Fibroblast of skin of scalp (primary cell): ENCODE measurements around the gene ACYP2.

Experiments
- DNase-seq: peaks from one replicate; pipeline ENCODE4 v3.0.0-alpha.2; 2013

Gene ACYP2

DNA sequence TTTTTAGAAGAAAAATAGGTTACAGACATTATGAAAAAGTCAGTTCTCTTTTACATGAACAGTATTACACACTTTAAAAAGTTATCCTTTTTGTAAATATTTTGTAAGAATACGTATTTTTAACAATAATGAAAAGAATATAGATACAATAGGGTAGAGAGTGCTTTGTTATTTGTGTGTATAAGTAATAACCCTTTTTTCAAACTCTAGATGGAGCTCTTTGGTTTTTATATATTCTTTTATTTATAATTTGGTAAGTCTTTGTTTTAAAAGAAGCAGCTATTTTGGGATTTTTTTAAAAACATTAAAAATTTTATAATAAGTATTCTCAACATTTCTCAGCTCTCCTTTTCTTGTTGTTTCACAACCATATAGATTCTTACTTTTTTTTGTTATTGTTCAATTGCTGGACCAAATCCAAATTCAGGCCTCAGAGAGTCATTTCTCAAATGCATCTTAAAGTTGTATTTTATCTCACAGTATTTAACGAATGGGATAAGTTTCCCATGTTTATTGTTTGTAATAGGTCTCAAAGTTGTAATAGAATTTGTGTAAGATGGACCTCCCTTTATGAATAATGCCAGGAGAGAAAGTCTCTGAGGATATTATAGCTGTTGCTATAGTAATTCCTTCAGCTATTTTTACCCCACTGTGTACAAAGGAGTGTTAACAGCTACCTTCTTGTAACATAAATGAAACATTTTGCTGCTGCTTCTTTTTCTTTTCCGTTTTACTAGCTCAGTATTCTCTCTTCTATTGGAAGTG is 46.4 kb downstream of the ACYP2 start:
- peak; percentile 6 for DNase-seq

DNA sequence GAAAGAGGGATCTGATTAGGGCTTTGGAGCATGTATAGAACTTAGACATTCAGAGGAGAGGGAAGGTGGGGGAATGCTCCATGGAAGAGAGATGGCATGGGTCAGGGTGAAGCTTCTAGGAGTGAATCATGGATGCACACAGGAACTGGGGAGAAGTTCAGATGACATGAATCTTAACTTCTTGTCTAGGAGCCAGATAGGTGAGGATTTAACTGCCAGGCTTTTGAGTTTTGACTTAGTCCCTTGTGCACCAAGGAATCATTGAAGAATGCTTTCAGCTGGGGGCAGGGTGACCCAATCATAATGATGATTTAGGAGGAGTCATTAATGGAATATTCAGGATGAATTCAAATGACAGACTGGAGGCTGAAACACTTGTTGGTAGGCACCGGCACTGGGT is 48.7 kb downstream of the ACYP2 start:
- DNase-seq, result no peak

DNA sequence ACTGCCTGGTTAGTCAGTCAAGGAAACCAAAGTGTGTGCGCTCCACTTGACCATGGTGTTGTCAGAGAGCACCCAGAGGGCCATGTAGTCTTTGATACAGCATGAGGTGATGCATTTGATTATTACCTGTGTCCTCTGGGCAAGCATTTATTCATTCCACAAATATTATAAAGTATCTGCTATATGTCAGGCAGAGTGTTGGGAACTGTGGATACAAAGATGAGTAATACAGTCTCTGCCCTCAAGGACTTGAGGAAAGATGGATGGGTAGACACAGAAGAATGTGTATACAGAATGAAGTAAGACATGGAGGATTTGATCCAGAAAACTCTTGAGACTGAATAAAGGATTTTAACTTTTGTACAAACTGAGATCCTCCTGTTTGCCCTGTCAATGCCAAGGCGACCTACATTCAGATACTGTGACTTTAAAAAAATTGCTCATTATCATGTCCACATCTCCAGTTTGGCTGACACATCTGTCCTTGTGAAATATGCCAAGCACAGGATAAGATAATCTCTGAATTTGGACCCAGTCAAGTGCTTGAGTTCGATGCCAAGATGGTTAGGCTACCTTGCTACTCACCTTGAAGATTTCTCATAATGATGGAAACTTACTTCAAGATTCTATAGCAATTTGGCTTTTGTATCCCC is 50.8 kb downstream of the ACYP2 start:
- no peak for DNase-seq

DNA sequence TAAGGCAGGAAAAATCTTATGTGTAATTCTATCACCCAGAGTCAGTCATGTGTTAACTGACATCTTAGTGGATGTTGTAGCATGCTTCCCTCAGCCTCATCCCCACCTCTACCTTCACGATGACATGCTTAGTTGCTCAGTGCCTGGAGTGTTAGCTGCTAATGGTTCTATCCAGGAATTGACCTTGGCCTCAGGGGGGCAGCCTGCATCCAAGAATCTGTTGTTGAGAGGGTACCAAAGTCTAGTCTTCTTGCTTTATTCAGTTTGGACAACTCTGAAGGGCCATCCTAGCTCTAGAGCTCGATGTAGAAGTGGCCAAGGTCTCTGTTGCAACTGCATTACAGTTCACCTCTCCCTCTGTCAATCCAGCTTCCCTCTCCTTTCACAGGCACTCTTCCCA is 61.2 kb downstream of the ACYP2 start:
- DNase-seq, result peak; percentile 73

DNA sequence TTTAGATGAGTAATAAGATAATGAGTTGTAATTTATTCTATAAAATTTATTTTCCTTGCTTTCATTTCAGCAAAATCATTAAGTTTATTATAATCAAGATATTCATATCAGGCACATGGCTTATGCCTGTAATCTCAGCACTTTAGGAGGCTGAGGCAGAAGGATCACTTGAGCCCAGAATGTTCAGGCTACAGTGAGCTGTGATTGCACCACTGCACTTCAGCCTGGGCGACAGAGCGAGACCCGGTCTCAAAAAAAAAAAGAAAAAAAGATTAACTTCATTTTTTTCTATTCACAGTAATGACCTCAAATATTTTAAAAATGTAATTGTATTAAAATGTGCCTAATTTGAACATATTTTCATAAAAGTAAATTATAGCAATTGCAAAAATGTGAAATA is 67.9 kb downstream of the ACYP2 start:
- DNase-seq, result no peak

DNA sequence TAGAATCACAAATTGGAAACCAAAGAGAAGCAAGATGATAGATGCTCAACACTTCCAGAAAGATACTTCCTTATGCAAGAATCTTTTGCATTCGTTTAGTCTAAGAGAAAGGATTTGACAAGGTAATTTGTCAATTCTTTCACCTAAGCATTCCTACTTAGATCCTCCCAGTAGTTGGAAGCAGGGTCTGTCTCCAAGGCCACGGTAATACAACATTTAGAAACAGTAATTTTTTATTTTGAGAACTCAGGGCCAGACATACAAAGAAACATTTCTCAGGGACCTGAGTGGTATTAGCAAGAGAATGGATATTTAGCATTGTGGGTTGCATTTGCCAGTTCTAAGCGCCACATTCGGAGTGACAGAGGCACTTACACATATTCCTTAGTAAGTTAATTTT is 68.6 kb downstream of the ACYP2 start:
- DNase-seq, result no peak

DNA sequence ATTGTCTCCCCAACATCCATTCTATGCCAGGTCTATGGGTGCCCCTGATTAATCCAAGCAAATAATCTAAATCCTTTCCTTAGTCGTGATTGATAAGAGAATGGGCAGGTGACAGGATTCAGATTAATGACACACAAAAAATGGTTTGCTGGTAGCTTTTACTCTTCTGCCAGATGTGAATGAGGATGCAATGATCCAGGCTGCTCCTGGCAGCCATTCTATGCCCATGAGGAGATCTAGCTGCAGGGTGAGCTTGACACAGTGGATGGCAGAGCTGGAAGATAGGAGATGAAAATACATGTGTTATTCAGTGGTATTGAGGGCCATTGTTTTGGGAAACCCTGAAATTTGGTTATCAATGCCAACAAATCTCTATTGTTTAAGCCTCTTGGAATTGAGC is 69.7 kb downstream of the ACYP2 start:
- DNase-seq, result no peak

DNA sequence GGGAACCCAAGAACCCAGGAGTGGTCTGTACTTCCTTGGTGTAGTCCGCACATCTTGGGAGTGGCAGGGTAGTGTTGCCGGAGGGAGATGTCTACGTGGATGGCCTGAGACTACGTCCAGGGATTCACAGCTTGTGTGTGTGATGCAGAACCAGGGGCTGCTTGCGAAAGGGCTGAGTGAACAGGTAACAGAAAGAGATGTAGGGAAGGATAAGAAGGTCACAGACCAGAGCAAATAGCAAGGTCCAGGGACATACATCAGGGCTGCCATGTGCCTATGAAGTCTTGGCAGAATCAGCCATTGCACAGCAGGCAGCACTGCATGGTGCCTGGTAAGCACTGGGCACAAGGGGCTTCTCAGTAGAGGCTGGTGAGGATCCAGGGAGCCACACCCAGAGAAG is 71.9 kb downstream of the ACYP2 start:
- no peak for DNase-seq

DNA sequence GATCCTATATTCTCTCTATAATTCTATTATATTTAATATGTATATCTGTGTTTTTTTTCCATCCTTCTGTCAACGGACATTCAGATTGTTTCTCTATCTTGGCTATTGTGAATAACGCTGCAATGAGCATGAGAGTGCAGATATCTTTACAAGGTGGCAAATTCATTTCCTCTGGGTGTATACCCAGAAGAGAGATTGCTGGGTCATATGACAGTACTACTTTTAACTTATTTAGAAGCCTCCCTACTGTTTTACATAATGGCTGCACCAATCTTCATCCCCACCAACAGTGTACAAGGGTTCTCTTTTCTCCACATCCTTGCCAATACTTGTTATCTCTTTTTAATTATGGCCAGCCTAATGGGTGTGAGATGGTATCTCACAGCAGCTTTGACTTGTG is 74.1 kb downstream of the ACYP2 start:
- no peak for DNase-seq

DNA sequence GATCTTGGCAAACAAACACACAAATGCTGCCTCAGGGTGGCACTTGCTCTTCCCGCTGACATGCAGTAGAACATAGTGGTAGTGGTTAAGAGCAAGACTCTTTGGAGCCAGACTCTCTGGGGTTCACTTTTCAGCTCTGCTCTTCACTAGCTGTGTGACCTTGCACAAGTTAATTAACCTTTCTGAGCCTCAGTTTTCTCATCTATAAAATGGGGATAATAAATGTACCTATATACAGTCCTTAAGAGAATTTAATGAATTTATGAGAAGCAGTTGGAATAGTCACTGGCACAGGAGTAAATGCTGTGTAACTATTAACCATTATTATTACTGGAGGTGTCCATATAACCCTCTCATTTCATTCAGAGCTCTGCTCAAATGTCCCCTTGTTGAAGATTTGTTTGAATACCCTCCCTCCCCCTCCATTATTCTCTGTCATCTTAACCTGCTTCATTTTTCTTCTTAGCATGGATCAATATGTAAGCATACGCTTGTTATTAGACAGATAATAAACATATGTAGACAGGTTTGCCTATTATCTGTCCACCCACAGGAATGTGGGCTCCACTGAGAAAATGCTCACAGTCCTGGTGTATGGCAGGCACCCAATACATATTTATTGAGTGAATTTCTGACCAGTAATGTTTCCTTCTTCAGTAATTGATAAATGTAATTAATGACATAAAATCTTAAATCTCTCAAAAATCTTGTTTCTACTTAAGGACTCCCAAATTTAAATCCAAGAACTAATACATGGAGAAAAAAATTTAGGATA is 76.1 kb downstream of the ACYP2 start:
- no peak for DNase-seq

DNA sequence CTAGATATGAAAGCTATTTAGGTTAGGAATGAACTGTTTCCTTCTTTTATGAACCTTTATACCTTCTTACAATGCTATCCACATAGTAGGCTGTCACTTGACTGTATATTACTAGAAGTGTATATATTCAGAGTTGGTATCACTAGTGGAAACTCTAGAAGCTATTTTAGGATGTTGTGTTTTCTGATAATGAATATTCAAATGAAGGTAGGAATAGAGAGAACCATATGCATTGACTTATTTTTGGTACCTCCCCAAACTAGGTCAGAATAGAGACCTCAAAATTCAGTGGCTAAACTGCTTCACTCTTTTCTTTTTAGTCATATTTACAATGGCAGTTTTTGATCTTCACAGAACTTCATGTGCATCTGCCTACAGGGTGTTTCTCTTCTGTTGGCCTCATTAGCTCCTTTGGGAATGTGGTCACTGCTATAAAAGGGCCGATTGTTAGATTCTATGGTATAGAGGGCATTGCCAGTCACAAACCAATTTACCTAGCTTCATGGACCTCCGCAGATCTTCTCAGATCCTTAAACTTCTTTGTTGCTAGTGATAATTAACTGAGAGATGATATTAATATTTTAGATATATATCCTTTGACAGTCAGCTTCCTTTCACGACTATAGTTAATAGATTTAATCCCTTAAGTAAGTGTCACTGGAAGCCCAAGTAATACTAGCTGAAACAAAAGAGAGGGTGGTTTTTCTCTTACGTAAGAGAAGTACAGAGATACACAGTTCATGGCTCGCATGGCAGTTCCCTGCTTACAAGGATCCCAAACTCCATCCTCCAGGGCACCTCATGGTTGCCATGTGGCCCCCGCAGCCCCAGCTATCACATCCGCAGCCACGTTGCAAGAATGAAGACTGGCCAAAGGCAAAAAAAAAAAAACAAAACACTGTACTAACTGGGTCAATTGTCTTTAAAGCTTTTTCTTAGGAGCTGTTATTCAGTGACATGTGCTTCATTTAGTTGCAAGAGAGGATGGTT is 79.6 kb downstream of the ACYP2 start:
- no peak for DNase-seq

DNA sequence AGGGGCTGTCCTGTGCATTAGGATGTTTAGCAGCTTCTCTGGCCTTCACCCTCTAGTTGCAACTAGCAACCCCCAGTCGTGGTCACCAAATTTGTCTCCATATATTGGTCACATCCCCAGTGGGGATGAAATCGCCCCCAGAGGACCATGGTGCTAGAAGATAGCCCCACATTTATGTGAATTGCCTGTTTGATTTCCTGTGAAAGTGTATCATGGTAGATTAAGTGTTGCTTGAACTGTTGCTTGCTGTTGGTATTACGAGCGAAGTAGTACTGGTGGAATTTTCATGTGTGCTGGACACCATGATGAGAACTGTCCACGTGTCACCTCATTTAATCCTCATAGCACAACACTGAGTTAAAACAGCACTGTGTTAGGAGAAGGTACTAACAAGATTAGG is 81.2 kb downstream of the ACYP2 start:
- DNase-seq, result no peak

DNA sequence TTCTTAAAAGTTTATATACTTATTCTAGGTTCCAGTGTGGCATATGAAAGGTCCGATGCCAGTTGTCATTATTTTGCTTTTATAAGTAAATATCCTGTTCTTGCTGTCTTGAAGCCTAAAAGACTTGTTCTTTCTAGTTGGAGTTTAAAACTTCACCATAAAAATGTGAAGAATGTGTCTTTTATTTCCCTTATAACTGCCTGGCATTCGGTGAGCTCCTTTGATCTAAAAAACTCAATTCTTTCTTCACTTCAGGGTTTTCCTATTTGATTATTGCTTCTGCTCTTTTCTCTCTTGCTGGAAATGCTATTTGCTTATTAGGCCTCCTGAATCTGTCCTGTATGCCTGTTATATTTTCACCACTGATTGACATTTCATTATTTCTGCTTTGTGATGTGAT is 89.1 kb downstream of the ACYP2 start:
- DNase-seq, result peak; percentile 9

DNA sequence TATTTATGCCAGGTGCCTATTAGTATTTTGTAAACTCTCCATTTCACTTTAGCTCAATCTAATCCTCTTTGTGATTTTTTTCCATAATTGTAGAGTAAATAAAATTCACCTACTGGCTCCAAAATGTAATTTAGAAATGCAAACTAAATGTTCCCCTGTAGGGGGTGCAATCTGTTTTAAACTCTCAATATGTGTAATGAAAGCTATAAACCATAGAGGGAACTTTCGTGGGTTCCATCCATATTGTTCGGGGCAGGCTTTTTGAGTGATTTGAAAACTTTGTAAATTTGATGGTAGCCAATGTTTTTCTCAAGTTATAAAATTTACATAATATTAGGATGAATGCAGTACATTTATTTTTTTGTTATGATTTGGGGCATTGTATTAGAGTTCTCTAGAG is 91.2 kb downstream of the ACYP2 start:
- DNase-seq, result peak; percentile 60

DNA sequence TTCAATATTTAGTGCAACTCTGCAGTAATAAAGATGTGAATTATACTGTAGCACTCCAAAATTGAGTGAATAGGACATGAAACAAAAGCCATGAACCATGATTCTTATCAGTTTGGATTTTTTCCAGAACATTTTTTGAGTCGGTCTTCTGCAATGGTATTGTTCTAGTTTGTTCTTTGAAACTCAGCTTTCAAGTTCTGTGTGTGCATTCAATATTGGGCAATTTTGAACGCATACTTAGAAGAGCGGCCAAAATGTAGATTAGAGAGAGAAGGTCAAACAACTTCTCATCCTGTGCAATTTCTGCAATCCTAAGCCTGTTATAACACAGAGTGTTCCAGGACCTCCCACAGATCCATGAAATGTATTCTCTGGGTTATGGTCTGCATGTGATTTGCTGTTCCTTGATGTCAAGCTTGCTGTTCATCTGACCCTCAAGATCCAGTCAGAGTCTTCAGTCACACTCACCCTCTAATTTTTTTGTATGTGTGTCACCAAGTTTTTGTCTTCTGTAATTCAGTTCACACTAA is 92.3 kb downstream of the ACYP2 start:
- peak; percentile 57 for DNase-seq

DNA sequence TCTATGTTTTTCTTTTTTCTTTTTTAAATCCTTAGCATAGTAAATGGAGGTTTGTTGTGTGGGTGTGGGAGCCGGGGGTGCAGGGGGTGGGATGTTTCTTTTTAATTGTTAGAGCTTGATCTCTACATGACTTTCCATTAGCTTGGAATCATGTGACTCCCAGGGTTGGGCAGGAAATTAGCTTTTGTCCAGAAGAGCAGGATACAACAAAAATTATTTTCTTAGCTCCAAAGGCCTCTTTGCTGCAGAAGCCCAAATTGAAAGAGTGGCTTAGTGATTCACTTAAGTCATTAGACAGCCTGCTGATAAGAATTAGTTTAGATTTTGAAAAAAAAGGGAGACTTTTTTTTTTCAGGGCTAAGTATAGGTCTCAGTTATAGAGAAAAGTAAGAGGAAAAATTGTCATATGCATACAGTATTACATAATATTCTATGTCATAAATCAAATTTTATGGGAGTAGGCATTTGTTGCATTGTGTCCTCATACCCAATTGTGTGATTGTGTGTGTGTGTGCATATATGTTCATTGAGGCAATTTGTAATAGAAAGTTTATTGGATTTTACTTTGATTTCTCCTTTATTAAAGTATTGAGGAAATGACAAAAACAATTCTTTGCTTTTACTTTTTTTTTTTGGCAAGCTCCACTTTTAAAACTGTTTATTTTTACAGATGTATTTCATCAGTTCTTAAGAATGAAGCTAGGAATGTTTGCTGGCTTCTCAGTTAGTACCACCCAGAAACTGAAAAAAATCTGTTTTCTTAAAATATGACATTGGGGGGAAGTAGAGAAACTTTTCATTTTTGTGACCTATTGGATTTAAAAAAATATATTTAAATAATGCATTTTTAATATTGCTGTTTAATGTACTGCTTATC is 93.2 kb downstream of the ACYP2 start:
- peak; percentile 77 for DNase-seq

DNA sequence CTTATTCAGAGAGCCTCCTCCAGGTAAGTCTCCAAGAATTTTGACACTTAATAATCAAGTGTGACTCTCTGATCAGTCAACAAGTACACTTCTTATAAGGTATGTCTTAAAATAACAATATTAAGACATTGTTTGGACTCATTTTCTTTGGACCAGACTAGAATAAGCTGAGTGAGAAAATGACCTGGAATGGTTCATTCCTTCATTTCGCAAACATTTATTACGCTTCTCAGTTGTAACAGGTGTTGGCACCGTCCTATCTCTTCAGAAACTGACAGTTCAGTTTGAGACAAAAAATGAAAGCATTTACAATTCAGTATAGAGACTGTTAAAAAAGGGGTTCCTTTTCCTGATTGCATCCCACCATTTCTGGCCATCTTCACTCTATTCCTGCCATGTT is 94.0 kb downstream of the ACYP2 start:
- DNase-seq, result no peak

DNA sequence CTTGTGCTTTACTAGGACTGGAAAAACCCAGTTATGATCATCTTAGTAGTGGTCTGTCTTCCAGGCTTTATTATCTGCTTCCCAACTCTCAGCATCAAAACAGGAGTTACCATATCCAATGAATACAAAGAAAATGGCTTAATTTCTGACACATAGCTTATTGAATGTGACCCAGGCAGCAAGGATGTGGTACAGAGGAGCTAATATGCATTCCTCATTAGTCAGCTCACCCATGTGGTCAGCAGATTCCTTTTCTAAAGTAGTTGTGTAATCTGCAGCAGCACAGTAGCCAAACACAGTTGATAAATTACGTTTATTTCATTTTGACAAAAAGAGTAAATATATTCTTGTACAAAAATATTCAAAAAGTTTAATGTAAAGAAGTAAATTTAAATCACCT is 97.0 kb downstream of the ACYP2 start:
- DNase-seq, result peak; percentile 95

DNA sequence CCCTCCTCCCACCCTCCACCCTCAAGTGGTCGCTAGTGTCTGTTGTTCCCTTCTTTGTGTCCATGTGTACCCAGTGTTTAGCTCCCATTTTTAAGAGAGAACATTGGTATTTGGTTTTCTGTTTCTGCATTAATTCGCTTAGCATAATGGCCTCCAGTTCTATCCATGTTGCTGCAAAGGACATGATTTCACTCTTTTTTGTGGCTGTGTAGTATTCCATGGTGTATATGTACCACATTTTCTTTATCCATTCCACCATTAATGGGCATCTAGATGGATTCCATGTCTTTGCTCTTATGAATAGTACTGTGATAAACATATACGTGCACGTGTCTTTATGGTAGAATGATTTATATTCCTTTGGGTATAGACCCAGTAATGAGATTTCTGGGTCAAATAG is 97.7 kb downstream of the ACYP2 start:
- DNase-seq, result no peak

DNA sequence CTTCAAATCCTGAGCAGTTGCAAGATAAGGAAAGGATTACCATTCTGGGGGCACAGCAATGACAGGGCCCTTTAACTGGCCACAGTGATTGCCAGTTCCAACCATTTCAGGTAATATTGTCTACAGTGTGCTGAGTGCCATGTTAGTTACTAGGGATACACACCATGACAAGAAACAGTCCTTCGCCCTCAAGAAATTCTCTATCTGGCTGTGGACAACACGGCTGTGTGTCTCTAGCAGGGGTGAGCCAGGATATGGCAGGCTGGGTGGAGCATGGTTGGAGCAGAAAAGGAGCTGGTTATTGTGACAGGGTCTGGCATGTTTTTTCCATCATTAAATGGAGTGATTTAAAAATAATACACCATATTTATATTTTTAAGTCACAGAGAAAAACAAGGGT is 109.6 kb downstream of the ACYP2 start:
- no peak for DNase-seq

DNA sequence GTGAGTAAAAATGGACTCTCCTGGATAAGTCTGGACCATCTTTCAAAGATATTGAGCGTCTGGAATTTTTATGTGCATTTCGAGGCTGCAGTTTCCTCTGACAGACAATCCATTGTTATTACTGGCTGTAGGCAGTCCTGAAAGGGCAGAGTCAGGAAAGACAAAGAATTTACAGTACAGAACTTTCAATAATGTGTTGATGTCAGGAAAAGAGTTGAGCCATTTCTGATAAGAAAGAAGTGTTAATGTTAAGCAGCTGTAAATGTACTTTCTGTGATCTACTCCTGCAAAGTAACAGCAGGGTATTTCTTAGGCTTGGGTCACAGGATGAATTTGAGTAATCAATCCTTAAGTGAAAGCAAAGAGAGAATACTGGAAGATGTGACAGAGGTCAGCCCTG is 110.8 kb downstream of the ACYP2 start:
- no peak for DNase-seq
